K562 (cell line): ENCODE measurements around the gene GDF15. TPM values are rescaled to one million over a fixed set of nuclear protein-coding genes. Genes with fewer than 3 reads are reported as not detected.

Experiments used
- ATF4 ChIP-seq: fragments of 450-650 bp; formaldehyde crosslinking; IDR thresholded peaks from 2 replicates; pipeline ENCODE4 v1.4.0; 2022; ENCODE audit warnings: mild to moderate bottlenecking, moderate library complexity
- BHLHE40 ChIP-seq: IDR thresholded peaks from 2 replicates; pipeline ENCODE4 v1.6.1; 2011; ENCODE audit warnings: low read length, improper control_type of control experiment
- DMBX1 ChIP-seq: fragments of 250-450 bp; sonication (Bioruptor Pico); IDR thresholded peaks from 2 replicates; pipeline ENCODE4 v1.8.0; 2022; ENCODE audit warnings: inconsistent platforms, mild to moderate bottlenecking, moderate library complexity, borderline replicate concordance
- E2F6 ChIP-seq, 2 experiments: IDR thresholded peaks; 2 replicates each; pipeline ENCODE4 v1.6.1; 2011; ENCODE audit warnings: borderline replicate concordance in 1 of 2, control low read depth in 1 of 2, low read depth in 1 of 2, low read length in 1 of 2, mild to moderate bottlenecking in 1 of 2, mixed read lengths in 1 of 2, moderate library complexity in 1 of 2; ENCODE audit not compliant: insufficient read depth in 1 of 2, insufficient read length in 1 of 2, poor library complexity in 1 of 2, severe bottlenecking in 1 of 2; ENCODE audit errors: extremely low read depth in 1 of 2
- EP400 ChIP-seq: fragments of 450-650 bp; IDR thresholded peaks from 2 replicates; pipeline ENCODE4 v1.6.1; 2017; ENCODE audit warnings: antibody characterized with exemption, mild to moderate bottlenecking, moderate library complexity
- GABPB1 ChIP-seq: sonication (generic); formaldehyde crosslinking; IDR thresholded peaks from 2 replicates; pipeline ENCODE4 v1.8.0; 2022; ENCODE audit warnings: mild to moderate bottlenecking, missing genetic modification reagents
- HNRNPL ChIP-seq: fragments of 200-400 bp; formaldehyde crosslinking; IDR thresholded peaks from 2 replicates; pipeline ENCODE4 v1.6.1; 2017; ENCODE audit warnings: low read depth, mild to moderate bottlenecking, low read length
- JUNB ChIP-seq: fragments of 450-650 bp; formaldehyde crosslinking; conservative IDR thresholded peaks from 2 replicates; pipeline ENCODE4 v1.4.0; 2020; ENCODE audit warnings: mild to moderate bottlenecking
- MCM5 ChIP-seq: fragments of 450-650 bp; IDR thresholded peaks from 2 replicates; pipeline ENCODE4 v1.6.1; 2016; ENCODE audit warnings: low read depth
- NEUROD1 ChIP-seq: fragments of 150-350 bp; IDR thresholded peaks from 2 replicates; pipeline ENCODE4 v1.6.1; 2014; ENCODE audit warnings: borderline replicate concordance, low read length, low read depth; ENCODE audit not compliant: partially characterized antibody
- NKRF ChIP-seq: fragments of 450-650 bp; IDR thresholded peaks from 2 replicates; pipeline ENCODE4 v1.6.1; 2016; ENCODE audit warnings: borderline replicate concordance
- SMARCA5 ChIP-seq: fragments of 450-650 bp; IDR thresholded peaks from 2 replicates; pipeline ENCODE4 v1.6.1; 2016
- SRSF3 ChIP-seq: fragments of 200-400 bp; formaldehyde crosslinking; IDR thresholded peaks from 2 replicates; pipeline ENCODE4 v1.6.1; 2016; ENCODE audit warnings: mild to moderate bottlenecking, low read length, moderate library complexity; ENCODE audit not compliant: insufficient read depth
- ZNF318 ChIP-seq, 2 experiments: fragments of 450-650 bp; IDR thresholded peaks; 2 replicates each; pipeline ENCODE4 v1.6.1; 2016; ENCODE audit warnings: mild to moderate bottlenecking in 2 of 2, borderline replicate concordance in 1 of 2, low read depth in 1 of 2, moderate library complexity in 1 of 2
- polyA plus RNA-seq, 8 experiments: library from polyadenylated mRNA; depleted of rRNA in 4 of 8; stranded (reverse) in 5 of 8; unstranded in 3 of 8; fragments of >200 nt; fragmentation: Nextera tagmentation in 2 of 8; fragmentation: Illumina TruSeq in 1 of 8; extraction: Ambion mirVana in 2 of 8; extraction: Trizol in 1 of 8; gene quantifications; 2 replicates each; pipeline versions ENCODE4 v1.2.1 to v1.2.3, GENCODE V29; 2011 to 2014; ENCODE audit warnings: inconsistent platforms in 1 of 8, missing spikeins in 1 of 8
- total RNA-seq, 7 experiments: library from RNA; depleted of rRNA in 6 of 7; stranded (reverse); fragments of >200 nt in 6 of 7; fragmentation: Illumina TruSeq in 2 of 7; extraction: Trizol in 2 of 7; gene quantifications; 2 replicates each; pipeline versions ENCODE4 v1.2.1 to v1.2.3, GENCODE V29; 2011 to 2021; ENCODE audit warnings: low replicate concordance in 1 of 7

Gene GDF15
- total and polyA plus RNA-seq, 9 of the 15 experiments (the other 6 are each of a cell fraction or from before 2014, with no cell fraction given) = 2.3 to 82.4 (median 12.5) TPM

- TF ChIP-seq NKRF (peak; percentile 15; the same call in 1 of the 2 replicates), ATF4 (CRISPR knock-in tag) (0 out of 2 replicates have a peak, but pooled peaks have one; percentile 30), JUNB (CRISPR knock-in tag) (no peak), NEUROD1 (peak; percentile 10), SMARCA5 (peak; percentile 96), ZNF318 (IDR thresholded peaks at IDR 0.05; ENCODE audit: borderline replicate concordance in 1 of 2, low read depth in 1 of 2) (peak in 1 of 2 experiments; percentile 28; a peak in 1 of 4 replicates), BHLHE40 (no peak), E2F6 (IDR thresholded peaks at IDR 0.05; ENCODE audit: borderline replicate concordance in 1 of 2, extremely low read depth in 1 of 2, insufficient read depth in 1 of 2, insufficient read length in 1 of 2, low read depth in 1 of 2, low read length in 1 of 2, poor library complexity in 1 of 2, severe bottlenecking in 1 of 2) (peak; percentile 51 to 96), MCM5 (no peak), GABPB1 (peak; percentile 84), DMBX1 (CRISPR knock-in tag) (peak; percentile 55; the same call in 1 of the 2 replicates), EP400 (peak; percentile 26), SRSF3 (peak; percentile 87; the same call in 1 of the 2 replicates), HNRNPL (0 out of 2 replicates have a peak, but pooled peaks have one; percentile 25)
Measured at GRCh38 chr19:18417250-18418028, 31.5 kb downstream of the GDF15 start (continued).
